T-helper 17 cell (primary cell): ENCODE results near the gene CYB5D1. TPM values are rescaled to one million over a fixed set of nuclear protein-coding genes. Genes with fewer than 3 reads are reported as not detected.

Experiments used
- ATAC-seq: fragments of 150-1000 bp; cut with Tn5 transposase; 2 replicates; pipeline ENCODE4 v1.10.0; 2021; ENCODE audit warnings: mild to moderate bottlenecking, moderate library complexity
- DNase-seq, 3 donors: peaks; one replicate each; pipeline versions ENCODE4 v3.0.0 to v3.0.0-alpha.2; 2020 to 2021
- H3K9me3 ChIP-seq: one replicate; pipeline ENCODE4 v1.7.0; 2013; ENCODE audit warnings: low read length, mild to moderate bottlenecking; ENCODE audit not compliant: control insufficient read depth, poor library complexity, severe bottlenecking
- H3K27ac Mint-ChIP-seq: one replicate; pipeline ENCODE4 v1.8.0; 2022; ENCODE audit warnings: mild to moderate bottlenecking, moderate library complexity, mixed read lengths
- H3K27me3 Mint-ChIP-seq: one replicate; pipeline ENCODE4 v1.8.0; 2022; ENCODE audit warnings: mixed read lengths
- H3K36me3 Mint-ChIP-seq: one replicate; pipeline ENCODE4 v1.8.0; 2022; ENCODE audit warnings: low read depth, mixed read lengths
- H3K4me1 Mint-ChIP-seq: one replicate; pipeline ENCODE4 v1.8.0; 2022; ENCODE audit warnings: mild to moderate bottlenecking, mixed read lengths
- H3K4me3 Mint-ChIP-seq: one replicate; pipeline ENCODE4 v1.8.0; 2022; ENCODE audit warnings: mild to moderate bottlenecking, moderate library complexity, mixed read lengths
- total RNA-seq, 4 donors: library from RNA in 2 of 4; stranded (reverse) in 2 of 4; gene quantifications; one replicate each; pipeline ENCODE4 v1.2.3 and lab custom pipeline; 2022 to 2026

The CYB5D1 gene
- total RNA-seq, 2 donors from 2014 or later, result 9.3 to 14.9 TPM

DNA sequence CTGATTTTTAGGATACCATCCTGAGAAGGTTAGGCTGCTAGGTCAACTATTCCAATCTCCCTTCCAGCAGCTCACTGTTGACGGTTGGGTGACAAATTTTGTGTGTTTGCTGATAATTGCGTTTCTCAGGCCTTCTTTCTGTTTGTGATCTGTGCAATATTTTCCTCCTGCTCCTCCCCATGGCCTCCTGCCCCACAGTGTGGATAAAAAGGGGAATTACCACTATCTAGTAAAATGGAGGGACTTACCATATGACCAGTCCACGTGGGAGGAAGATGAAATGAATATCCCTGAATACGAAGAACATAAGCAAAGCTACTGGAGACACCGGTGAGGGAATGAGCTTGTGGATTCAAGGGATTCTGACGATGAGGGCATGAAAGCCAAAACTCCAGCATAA, 40.0 kb downstream of the CYB5D1 start:
- Mint-ChIP-seq H3K27ac (peak overlapping the region; percentile 91), H3K4me1 (peaks cover 17% of the 10 kb centered on the region), H3K27me3 (no peaks in the 10 kb centered on the region), H3K36me3 (peaks cover 29% of the 10 kb centered on the region), H3K4me3 (no peak overlapping the region)
- no peaks in the 10 kb centered on the region for H3K9me3 ChIP-seq
- DNase-seq (no peak), ATAC-seq (peak; percentile 63)

DNA sequence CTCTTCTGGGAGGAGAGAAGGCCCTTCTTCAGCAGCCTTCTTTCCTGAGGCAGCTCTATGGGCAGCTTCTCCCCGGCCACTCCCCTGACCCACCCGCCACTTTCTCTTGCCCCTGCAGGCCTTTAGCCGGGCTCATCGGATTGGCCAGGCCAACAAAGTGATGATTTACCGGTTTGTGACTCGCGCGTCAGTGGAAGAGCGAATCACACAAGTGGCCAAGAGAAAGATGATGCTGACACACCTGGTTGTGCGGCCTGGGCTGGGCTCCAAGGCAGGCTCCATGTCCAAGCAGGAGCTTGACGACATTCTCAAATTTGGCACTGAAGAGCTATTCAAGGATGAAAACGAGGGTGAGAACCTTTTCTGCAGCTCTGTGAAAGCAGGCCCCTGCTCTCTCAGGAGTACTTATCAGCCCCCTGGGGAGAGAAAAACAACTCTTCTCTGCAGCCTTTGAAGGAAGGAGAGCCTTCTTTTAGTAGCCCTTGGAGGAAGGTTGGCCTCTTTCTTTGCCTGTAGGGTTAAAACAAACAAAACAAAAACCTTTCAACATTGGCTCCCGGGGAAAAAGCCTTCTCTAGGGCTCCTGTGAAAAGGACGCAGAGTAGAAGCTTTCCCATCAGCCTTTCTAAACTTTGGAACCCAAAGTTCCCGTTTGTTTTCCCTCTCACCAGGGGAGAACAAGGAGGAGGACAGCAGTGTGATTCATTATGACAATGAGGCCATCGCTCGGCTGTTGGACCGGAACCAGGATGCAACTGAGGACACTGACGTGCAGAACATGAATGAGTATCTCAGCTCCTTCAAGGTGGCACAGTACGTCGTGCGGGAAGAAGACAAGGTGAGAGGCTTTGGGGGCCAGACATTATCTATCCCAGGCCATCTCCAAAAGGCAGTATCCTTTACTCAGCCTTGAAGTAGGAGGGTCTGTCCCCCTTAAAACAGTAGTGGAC, 45.6 kb downstream of the CYB5D1 start:
- Mint-ChIP-seq H3K27me3 (no peaks in the 10 kb centered on the region), H3K27ac (peak overlapping the region; percentile 54), H3K36me3 (peaks cover 21% of the 10 kb centered on the region), H3K4me1 (peaks cover 8% of the 10 kb centered on the region), H3K4me3 (no peak overlapping the region)
- DNase-seq (no peak), ATAC-seq (no peak)
- H3K9me3 ChIP-seq, result no peaks in the 10 kb centered on the region

DNA sequence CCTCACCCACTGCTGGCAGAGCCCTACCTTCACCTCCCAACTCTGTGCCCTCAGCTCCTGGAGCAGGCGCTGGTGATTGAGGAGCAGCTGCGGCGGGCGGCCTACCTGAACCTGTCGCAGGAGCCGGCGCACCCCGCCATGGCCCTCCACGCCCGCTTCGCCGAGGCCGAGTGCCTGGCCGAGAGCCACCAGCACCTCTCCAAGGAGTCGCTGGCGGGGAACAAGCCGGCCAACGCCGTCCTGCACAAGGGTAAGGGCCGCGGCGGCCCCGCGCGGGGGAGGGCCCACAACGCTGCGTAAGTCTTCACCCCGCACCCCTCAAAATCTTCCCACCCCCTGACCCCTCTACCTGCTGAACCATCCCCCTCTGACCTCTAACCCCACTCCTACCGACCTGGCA, 51.3 kb downstream of the CYB5D1 start:
- Mint-ChIP-seq H3K27me3 (no peaks in the 10 kb centered on the region), H3K36me3 (peaks cover 25% of the 10 kb centered on the region)

GRCh38 chr17:7910281-7910680, 52.5 kb downstream of the CYB5D1 start:
- Mint-ChIP-seq H3K36me3 (peaks cover 19% of the 10 kb centered on the region), H3K27ac (peak overlapping the region; percentile 51), H3K4me3 (no peak overlapping the region), H3K27me3 (no peaks in the 10 kb centered on the region), H3K4me1 (peaks cover 13% of the 10 kb centered on the region)
- DNase-seq (no peak), ATAC-seq (no peak)
- no peaks in the 10 kb centered on the region for H3K9me3 ChIP-seq

More for the DNA sequence above, 51.3 kb downstream of the CYB5D1 start:
- DNase-seq (no peak), ATAC-seq (no peak)
- H3K9me3 ChIP-seq, result no peaks in the 10 kb centered on the region
- Mint-ChIP-seq H3K4me3 (no peak overlapping the region), H3K27ac (peak overlapping the region; percentile 51), H3K4me1 (peaks cover 12% of the 10 kb centered on the region)

DNA sequence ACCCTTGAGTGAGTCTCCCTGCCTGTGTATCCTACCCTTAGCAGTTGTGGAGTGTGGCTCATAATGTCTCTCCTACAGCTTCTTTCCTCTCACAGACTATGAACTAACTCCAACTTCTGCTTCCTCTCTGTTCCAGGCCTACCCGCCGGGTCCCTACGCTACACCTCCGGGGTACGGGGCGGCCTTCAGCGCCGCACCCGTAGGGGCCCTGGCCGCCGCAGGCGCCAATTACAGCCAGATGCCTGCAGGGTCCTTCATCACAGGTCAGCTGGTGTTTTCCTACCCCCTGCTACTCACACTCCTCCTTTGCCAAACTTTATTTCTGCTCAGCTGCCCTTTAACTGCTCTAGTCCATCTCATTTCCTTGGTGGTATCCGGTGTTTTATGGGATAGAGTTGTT, 52.9 kb downstream of the CYB5D1 start:
- H3K27ac Mint-ChIP-seq, result peak overlapping the region; percentile 51
- peaks cover 13% of the 10 kb centered on the region for H3K4me1 Mint-ChIP-seq
- no peak for ATAC-seq
- no peak for DNase-seq
- H3K4me3 Mint-ChIP-seq, result no peak overlapping the region
- no peaks in the 10 kb centered on the region for H3K27me3 Mint-ChIP-seq
- H3K36me3 Mint-ChIP-seq, result peaks cover 19% of the 10 kb centered on the region
- no peaks in the 10 kb centered on the region for H3K9me3 ChIP-seq

DNA sequence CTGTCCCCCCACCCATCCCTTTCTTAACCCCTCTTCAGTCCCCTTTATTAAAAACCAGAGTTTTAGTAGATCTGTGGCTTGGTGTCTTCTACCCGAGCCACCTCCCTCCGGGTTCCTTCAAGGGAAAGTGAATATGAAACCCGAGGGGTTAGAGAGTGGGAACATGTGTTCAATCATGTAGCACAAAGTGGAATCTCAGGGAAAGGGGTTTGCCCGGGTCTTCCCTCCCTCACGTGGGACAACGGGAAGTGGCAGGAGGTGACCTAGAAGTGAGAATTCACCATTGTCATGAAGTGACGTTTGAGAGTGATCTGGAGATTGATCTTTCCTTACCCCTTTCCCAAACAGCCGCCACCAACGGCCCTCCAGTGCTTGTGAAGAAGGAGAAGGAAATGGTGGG, 53.3 kb downstream of the CYB5D1 start:
- Mint-ChIP-seq H3K4me1 (peaks cover 13% of the 10 kb centered on the region), H3K27ac (no peak overlapping the region), H3K4me3 (no peak overlapping the region), H3K36me3 (peaks cover 19% of the 10 kb centered on the region), H3K27me3 (no peaks in the 10 kb centered on the region)
- ATAC-seq (no peak), DNase-seq (no peak)
- H3K9me3 ChIP-seq, result no peaks in the 10 kb centered on the region

Other genes with a start within 250 kb of the CYB5D1 start
- 10 to 100 TPM; 22.3 to 23.4 TPM for gene FXR2, start 243.1 kb upstream of the CYB5D1 start, total RNA-seq
- 10 to 100 TPM; 39.1 to 42.9 TPM for gene SAT2, start 230.2 kb upstream of the CYB5D1 start, total RNA-seq
- under 1 TPM in 1 of 2 donors, not detected in 1; 0.40 TPM for gene SHBG, start 227.9 kb upstream of the CYB5D1 start, total RNA-seq
- under 1 TPM in 1 of 2 donors, not detected in 1; 0.15 TPM for gene ATP1B2, start 207.1 kb upstream of the CYB5D1 start, total RNA-seq
- gene TP53, start 170.5 kb upstream of the CYB5D1 start, total RNA-seq, result 10 to 100 TPM; 61.2 to 66.2 TPM
- gene WRAP53, start 169.5 kb upstream of the CYB5D1 start, total RNA-seq, result 1 to 10 TPM; 6.6 TPM
- gene EFNB3, start 152.8 kb upstream of the CYB5D1 start, total RNA-seq, result not detected
- under 1 TPM in 1 of 2 donors, not detected in 1; 0.31 TPM for gene DNAH2, start 140.3 kb upstream of the CYB5D1 start, total RNA-seq
- gene KDM6B, start 23.8 kb upstream of the CYB5D1 start, total RNA-seq, result 100 to 1,000 TPM; 207 to 231 TPM
- 10 to 100 TPM; 31.0 to 31.3 TPM for gene TMEM88, start 2.9 kb upstream of the CYB5D1 start, total RNA-seq
- 10 to 100 TPM; 26.8 to 30.3 TPM for gene NAA38, start 444 bp upstream of the CYB5D1 start, total RNA-seq
- 100 to 1,000 TPM; 219 TPM for gene CHD3, start 30.8 kb downstream of the CYB5D1 start, total RNA-seq
- gene RNF227, start 58.3 kb downstream of the CYB5D1 start, total RNA-seq, result 1 to 10 TPM; 1.4 to 2.3 TPM
- 1 to 10 TPM; 5.9 to 8.4 TPM for gene KCNAB3, start 71.9 kb downstream of the CYB5D1 start, total RNA-seq
- gene TRAPPC1, start 73.9 kb downstream of the CYB5D1 start, total RNA-seq, result 100 to 1,000 TPM; 102 to 118 TPM
- 10 to 100 TPM; 24.3 to 27.9 TPM for gene CNTROB, start 74.2 kb downstream of the CYB5D1 start, total RNA-seq
- gene GUCY2D, start 144.6 kb downstream of the CYB5D1 start, total RNA-seq, result under 1 TPM in 1 of 2 donors, not detected in 1; 0.08 TPM
- not detected for gene ALOX15B, start 181.1 kb downstream of the CYB5D1 start, total RNA-seq
- gene ALOX12B, start 229.7 kb downstream of the CYB5D1 start, total RNA-seq, result not detected